NCI-H345 (cell line): ENCODE data around the gene PKHD1.
"Not testable (repeated sequence)": the region's sequence is repeated elsewhere in the genome, so short reads cannot be mapped to it uniquely, and the experiment has no call there.

Experiments used
- DNase-seq: peaks from one replicate; lab custom pipeline; 2025; lab: John Stamatoyannopoulos, UW

PKHD1 gene

DNA sequence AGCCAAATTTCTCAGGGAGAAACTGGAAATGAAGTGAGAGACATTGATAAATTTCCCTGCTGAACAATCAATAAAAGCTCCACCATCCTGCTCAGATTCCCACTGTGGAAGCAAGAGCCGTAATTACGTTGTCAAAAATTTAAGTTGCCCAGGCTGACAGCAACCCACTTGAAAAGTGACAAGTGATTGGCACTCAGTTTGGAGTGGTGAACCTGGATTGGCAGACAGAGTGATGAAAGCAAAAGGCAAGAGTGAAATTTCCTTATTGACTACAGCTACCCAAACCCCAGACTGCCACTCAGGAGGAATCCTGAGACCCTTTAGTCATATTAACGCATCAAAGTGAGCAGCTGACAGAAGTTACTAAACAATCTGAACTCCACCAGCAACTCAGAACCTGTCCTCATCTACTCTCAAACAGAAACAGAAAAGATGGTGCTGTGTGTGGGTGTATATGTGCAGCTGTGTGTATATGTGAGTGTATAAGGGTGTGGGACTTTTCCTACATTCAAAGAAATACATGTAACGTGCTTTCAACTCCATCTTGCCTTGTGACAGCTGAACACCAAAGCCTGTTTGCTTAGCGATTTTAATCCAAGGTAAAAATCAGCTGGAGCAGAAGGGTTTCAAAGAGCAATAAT, 157.4 kb downstream of the PKHD1 start:
- no peak for DNase-seq

DNA sequence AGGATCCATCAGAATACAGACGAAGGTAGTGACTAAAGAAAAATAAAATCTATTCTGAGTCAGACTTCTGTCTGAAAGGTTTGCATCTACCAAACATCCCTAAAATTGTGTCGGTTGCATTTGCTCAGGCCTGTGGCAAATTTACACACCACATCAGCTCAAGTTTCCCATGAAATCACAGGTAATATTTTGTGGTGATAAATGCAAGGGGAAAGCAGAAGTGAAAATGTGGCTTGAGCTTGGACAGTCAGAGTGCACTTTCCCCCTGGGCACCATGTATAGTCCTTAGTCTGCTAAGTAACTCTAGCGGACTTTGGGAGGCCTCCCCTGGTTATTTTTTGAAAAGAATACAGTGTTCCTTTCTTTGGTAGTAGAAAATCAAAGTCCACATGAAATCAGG, 159.1 kb downstream of the PKHD1 start:
- no peak for DNase-seq

DNA sequence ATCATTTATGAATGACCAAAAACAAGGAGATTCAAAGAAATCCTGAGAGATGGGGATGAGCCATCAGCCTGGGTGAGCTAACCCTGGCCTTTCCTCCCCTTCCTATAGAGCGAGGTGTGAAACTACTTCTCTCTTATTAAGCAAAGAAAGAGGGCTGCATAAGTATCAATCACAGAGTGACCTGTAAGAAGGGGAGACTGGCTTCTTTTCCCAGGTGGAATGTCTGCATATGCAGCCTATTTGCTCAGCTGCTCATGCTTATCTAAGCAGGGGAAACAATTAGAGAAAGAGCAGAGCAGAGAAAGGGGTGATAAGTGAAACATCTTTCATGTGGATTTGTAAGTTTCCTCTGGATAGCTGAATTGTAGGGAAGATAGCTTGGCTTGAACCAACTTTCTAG, 160.0 kb downstream of the PKHD1 start:
- DNase-seq = no peak

DNA sequence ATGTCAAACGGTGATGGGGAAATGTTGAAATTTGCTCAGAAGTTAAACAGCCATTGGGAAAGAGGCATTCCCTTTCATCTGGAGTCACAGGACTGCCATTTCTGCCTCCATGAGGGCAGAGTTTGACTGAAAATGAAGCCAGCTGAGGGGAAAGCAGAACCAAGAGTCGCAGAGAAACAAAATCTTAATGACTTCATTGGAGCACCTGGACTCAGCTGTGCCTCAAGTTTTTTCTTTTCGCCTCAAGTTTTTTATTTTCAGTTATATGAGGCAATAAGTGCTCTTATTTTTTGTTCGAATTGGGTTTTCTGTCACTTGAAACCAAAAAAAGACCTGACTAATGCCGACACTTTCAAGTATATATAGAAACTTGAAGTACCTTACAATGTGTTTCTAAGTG, 161.3 kb downstream of the PKHD1 start:
- DNase-seq = no peak

DNA sequence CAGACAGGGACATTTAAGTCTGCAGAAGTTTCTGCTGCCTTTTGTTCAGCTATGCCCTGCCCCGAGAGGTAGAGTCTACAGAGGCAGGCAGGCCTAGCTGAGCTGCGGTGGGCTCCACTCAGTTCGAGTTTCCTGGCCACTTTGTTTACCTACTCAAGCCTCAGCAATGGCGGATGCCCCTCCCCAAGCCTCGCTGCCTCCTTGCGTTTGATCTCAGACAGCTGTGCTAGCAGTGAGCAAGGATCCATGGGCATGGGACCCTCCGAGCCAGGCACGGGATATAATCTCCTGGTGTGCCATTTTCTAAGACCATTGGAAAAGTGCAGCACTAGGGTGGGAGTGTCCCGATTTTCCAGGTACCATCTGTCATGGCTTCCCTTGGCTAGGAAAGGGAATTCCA, 164.9 kb downstream of the PKHD1 start:
- DNase-seq = not testable (repeated sequence)

DNA sequence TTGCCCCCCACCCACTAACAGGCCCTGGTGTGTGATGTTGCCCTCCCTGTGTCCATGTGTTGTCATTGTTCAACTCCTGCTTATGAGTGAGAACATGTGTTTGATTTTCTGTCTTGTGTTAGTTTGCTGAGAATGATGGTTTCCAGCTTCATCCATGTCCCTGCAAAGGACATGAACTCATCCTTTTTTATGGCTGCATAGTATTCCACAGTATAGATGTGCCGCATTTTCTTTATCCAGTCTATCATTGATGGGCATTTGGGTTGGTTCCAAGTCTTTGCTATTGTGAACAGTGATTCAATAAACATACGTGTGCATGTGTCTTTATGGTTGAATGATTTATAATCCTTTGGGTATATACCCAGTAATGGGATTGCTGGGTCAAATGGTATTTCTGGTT, 169.1 kb downstream of the PKHD1 start:
- not testable (repeated sequence) for DNase-seq

DNA sequence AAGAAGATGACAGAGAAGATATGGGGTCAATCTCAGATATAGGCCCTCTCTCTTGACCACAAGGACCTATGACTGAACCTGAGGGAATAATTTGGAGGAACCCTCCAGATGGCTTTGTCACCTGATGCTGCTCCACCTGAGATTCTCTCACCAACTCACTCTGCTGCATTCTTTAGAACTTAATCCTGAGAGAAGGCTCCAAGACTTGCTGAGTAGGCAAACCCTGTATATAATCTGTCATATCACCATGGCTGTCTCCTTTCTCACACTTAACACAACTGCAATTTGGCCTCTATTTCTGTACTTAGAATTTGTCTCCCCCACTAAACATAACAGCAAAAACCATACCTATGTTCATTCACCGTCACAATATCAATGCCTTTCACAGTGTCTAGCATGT, 172.3 kb downstream of the PKHD1 start:
- DNase-seq = no peak

DNA sequence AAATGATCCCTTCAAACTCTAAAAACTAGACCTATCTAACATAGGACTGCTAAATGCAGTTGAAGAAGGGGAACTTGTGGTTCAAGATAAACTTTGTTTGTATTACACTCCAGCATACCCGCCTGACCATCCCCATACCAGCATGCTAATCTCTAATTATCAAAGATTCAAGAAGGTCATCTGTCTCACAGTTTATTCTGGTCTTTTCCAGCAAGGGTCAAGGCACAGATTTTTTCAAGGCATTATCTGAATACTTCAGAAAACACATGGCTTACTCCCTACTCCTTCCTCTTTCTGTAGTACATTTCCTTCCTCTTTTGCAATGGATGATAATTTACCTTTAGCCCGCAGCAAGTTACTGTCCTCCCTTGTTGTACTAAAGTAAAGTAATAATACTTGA, 174.1 kb downstream of the PKHD1 start:
- no peak for DNase-seq

DNA sequence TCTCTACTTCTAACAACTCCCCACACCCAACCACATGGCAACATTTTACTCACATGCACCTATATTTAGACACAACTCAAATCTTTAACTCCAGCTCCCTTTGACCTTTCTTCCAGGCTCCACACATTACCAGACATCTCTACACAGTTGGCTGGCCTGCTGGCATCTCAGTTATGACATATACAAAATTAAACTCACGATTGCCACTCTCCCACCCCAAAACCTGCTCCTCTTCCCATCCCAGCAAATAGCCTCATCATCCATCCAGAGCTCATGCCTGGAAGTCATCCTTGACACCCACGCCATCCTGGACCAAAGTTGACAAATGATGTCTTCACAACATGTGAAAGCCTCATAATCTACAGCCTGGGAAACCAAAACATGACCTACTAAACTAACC, 176.6 kb downstream of the PKHD1 start:
- no peak for DNase-seq

DNA sequence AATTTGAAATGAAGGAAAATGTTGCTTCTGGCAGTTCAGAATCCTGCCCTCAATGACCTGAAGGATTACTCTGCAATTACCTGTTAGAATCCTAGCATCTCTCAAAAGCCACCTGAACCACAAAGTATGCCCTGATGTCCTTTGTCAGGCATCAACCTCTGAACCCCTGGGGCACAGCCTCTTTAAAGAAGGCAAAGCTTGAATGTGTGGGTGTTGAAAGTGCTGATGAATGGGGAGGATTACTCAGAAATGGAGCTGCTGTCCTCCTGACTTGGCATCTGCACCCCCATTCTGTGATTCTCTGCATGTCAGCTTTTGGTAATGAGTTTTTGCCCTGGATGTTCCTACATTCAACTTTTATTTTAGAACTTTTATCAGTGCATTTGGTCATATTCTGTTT, 179.2 kb downstream of the PKHD1 start:
- no peak for DNase-seq

DNA sequence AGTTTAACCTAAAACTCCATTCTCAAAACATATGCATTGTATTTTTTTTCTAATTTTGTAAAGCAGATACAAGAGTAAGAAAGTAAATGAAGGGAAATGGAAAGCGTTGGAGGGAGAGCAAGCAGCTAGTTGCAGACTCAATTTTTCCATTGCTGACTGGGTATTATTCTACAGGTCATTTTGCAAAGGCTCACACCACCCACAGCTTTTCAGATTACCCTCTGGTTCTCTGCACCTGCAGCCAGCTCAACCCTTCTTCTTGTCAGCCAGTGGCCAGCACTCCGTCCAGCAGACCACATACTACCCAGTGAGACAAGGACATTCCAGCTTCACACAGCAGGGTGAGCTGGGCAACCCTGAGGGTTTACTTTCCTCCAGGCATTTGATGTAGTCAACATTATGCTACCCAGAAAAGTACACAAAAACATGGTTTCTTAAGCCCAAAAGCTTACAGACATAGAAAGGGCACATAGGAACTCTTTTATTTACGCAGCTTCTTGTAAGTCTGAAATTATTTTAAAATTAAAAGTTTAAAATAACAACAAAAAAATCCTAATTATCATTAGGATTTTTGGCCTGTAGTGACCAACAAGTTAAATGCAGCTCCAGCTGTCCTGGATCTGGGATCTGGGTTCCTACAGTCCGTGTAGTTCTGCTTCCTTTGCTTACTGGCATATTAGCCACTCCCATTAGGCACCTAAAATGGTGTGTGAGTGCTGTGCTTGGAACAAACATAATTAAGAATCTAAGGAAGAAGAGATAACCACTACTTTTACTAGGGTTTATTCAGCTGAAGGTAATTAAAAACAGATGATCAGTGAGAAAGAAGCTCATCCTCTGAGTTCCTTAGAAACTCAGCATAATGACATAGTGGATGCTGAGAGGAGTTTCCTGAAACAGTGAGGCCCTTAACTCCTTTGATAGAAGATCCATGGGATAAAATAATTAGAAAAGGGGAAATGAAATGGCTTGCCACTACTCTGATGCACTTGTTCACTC, 185.3 kb downstream of the PKHD1 start:
- no peak for DNase-seq

DNA sequence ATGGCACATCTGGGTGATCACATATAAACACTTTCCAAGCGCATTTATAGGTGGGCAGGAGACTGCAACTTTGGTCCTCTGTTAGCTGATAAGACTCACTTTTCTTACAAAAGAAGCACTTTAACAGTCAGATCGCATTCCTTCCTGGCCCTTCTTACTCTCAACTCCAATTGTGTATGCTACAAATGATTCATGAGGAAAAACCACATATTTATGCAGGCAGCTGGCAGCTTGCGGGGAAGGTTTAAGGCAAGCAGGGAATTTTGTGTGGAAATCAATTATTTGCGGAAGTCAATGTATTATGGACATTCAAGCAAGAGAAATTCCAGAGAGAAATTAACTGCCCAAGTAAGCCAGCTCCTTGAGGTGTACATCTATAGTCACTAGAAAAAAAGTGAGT, 194.0 kb downstream of the PKHD1 start:
- no peak for DNase-seq

DNA sequence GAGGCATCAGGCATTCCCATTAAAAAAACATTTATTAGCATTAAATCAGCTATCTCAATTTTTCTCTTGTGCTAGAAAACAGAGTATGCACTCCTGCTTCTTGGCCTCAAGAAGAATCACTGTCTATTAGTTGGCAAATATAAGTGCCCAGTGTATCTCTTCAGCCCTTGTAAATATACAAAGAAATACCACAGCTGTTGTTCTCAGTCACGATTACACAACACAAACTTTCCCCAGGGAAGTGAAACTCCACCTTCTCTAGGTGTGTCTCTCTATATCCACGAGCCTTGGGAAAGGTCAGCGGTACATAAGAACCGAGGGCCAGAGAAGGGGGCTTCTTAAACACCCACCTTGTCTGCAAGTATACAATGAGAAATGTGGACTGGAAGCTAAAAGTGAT, 194.7 kb downstream of the PKHD1 start:
- DNase-seq = no peak

DNA sequence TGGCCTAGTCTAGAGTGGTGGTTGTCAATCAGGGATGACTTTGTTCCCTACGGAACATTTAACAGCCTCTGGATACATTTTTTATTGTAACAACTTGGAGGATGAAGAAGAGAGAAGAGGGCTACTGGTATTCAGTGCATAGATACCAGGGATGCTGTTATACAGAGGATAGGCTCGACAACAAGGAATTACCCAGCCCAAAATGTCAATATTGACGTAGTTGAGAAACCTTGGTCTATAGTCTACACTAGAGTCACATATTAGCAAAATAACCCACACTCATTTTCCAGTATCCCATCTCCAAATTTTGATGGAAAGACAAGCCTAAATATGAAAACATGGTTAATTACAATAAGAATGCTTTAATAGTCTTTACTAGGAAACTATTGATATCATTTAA, 195.1 kb downstream of the PKHD1 start:
- no peak for DNase-seq

DNA sequence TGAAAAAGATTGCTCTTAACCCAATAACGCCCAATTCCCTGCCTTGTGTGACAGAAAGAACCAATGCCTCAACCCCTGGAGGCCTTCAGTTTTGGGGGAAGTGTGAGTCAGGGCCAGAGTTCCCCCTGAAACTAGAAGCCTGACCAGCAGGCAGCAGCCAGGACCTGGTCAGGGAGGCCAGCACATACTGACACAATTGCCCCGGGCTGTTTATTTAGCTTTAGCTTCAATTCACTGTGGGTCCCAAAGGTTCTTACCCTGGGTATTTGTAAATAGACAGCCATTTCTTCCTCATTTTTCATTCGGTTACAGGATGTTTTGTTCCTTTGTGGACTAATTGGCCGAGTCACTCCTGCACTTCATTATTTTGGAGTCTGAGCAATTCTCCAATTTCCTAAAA, 195.6 kb downstream of the PKHD1 start:
- DNase-seq = no peak

DNA sequence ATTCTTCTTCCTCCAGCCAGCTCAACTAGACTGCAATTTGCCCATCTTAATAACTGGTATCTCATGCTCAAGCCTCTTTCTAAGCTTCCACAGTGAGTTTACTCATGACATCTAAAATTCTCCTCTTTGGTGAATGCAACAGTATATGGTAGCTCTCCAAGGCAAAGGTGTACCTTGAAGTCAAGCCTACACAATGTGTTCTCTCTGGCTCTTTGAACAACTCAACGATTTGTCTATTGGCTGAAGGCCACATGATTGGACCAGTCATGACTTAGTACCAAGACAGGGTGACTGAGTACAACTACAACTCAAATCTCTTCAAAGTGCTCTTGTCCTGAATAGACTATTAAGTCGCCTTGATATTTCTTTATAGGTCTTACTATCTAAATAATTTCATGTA, 199.6 kb downstream of the PKHD1 start:
- DNase-seq = no peak

DNA sequence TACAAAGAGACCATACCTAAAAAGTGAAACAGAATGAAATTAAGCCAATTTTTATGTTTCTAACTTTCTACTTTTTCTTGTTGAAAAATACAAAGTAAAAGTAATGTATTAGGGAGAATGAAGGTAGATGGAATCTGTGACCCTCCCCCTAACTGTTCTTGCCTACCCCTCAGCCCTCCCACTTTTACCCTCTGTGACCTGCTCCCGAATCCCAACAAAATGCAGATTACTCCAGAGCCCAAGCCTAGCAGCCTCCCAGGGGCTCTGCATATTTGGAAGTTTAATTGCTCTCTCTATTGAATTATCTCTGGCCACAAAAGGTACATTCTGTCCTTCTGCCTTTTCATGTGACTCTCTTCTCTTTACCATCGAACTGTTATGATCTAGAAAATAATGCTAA, 201.5 kb downstream of the PKHD1 start:
- no peak for DNase-seq

DNA sequence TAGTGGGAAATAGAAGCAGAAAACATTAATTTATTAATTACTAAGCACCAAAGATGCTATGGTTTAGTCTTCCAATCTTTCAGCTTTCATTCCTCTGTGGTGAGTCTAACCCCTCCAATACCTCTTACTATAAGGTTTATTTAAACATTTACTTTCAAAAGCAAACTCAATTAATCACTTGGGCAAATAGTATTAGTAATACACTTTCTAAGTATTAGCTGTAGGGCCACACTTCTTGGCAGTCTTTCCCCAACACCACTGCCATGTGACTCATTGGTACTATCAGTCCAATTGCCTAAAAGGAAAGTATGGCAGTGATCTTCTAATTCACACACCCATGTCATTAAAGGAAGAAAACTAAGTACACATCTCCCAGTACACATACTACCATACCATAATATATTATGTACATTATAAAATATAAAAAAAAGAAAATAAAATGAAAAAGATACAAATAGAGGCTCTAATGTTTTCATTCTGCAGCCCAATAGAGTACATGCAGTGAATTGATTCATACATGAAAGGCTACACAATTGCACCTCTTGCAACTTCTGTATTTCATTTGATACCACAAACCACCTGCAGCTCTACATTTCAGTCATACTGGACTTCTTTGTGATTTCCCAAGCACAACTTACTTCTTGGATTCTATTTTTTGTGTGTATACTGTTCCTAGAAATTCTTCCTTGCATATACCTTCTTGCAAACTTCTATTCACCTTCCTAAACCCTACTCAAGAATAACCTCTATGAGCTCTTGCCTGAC, 218.6 kb downstream of the PKHD1 start:
- no peak for DNase-seq

DNA sequence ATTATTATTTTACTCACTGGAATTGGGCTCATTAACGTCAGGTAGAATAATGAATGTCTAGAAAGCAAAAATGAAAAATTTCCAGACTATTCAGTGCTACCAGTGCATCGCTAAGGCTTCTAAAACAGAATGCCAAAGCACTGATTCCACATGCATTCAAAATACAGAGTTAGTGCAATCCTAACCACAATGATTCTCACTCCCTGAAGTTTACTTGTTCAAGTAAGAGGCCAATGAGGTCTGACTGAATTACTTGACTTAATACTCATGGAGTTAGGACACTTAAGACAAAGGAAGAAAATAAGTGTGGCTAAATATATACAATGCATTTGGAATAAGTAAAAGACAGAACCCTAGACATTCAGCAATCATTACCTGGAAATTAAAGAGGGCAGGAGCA, 220.5 kb downstream of the PKHD1 start:
- no peak for DNase-seq

DNA sequence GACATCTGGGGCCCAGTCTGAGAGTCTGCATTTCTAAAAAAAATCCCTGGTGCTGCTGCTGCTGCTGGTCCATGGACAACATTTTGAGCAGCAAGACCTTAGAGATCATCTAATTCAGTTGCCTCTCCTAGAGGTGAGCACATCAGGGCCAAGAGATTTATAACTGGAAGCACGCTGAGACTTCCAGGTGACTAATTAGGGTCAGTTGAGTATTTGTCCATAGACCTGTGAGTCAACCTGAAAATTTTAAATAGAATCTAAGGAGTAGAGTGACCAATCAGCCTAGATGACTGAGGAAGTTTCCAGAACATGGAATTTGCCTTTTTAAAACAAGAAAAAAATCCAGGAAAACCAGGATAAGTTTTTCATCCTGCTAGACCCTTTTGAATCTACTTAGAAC, 221.4 kb downstream of the PKHD1 start:
- DNase-seq = no peak

DNA sequence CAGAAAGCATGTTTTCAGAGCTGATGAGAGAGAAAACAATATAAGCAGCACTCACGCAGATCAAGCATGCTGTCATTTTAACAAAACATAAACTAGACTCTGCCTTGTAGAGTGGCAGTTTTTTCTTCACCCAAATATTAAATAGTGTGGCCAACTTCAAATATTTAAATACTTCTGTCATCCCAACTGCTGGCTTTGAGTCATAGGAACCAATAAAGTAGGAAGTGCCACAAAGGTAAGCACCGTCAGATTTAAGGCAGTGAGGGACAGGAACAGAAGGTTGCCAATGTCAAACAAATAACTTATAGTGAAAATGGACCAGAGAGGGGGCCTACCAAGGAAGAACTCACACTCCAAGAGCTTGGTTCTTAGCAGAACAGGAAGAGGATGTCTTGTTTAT, 222.2 kb downstream of the PKHD1 start:
- no peak for DNase-seq

DNA sequence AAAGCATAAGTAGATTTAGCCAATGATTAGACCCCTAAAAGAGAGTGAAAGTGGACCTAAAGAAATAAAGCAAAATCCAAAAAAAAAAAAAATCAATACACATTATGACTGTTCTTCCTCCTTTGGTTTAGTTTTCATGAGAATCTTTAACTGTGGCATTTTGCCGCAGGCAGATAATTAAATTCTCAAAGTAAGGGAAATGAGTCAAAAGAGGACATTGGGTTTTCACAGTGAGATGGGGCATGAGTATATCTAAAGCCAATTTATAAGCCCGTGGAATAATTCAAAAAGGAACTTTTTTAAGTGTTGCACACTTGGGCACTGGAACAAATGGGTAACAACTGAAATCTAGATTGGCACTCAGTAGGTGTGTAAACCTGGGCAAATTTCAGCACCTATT, 230.3 kb downstream of the PKHD1 start:
- no peak for DNase-seq

DNA sequence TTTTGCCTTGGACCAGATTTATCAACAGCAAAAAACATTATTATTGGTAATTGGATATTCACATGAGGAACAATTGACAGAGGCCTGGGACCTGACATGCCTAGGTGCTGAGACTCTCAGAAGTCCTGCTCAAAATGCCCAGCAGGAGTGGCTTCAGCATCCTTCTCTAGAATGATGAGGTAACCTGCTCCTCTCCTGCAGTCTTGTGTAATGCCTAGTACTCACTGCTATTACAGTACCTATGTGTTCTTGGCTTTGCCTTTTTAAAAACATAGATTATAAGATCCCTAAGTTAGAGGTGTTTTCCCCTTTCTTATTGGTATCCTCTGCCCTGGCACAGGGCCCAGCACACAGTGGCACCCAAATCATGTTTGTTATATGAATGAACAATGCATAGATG, 230.9 kb downstream of the PKHD1 start:
- no peak for DNase-seq
